NCI-H460 (cell line): ENCODE results near the gene JAG2. TPM values are rescaled to one million over a fixed set of nuclear protein-coding genes. Genes with fewer than 3 reads are reported as not detected.

Experiments
- DNase-seq: peaks from one replicate; pipeline ENCODE4 v3.0.0-alpha.2; 2016; ENCODE audit warnings: low read depth; ENCODE audit errors: extremely low read depth
- total RNA-seq: library from RNA; depleted of rRNA; stranded (reverse); fragments of >200 nt; shearing (Covaris generic); gene quantifications from 2 replicates; pipeline ENCODE4 v1.2.3, GENCODE V29; 2014

Gene JAG2
- total RNA-seq, 1 experiment from 2014 or later = 5.9 TPM

- no peak for DNase-seq
These were observed 16.4 kb upstream of the JAG2 start for GRCh38 chr14:105185001-105185400.

GRCh38 chr14:105184461-105184860, 15.9 kb upstream of the JAG2 start:
- no peak for DNase-seq

DNA sequence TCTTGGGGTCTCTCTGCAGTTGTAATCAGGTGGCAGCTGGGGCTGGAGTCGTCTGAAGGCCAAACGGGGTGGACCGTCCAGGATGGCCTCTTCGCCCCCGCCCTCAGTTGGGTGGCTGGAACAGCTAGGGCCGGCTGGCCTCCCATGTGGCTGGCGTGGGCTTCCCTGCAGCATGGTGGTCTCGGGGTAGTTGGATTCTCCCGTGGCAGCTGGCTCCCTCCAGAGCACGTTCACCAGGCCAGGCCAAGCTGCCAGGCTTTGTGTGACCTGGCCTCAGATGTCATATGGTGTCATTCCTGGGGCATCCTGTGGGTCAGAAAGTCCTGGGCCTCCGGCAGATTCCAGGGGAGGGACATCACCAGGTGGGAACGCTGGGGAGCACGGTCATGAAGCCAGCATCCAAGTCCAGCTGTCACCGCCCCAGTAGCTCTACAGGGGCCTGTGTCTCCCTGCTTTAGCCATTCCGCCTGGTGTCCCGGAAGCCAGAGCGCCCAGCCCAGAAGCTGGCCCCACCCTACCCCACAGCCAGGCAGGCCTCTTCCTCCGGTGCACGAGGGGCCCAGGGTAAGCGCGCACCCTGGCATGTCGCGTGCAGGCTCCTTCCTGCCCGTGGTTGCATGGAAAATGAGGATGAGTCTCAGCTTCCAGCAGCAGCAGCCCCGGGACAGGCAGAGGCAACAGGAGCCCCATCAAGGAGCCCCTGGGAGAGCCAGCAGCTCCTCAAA, 13.9 kb upstream of the JAG2 start:
- no peak for DNase-seq

DNA sequence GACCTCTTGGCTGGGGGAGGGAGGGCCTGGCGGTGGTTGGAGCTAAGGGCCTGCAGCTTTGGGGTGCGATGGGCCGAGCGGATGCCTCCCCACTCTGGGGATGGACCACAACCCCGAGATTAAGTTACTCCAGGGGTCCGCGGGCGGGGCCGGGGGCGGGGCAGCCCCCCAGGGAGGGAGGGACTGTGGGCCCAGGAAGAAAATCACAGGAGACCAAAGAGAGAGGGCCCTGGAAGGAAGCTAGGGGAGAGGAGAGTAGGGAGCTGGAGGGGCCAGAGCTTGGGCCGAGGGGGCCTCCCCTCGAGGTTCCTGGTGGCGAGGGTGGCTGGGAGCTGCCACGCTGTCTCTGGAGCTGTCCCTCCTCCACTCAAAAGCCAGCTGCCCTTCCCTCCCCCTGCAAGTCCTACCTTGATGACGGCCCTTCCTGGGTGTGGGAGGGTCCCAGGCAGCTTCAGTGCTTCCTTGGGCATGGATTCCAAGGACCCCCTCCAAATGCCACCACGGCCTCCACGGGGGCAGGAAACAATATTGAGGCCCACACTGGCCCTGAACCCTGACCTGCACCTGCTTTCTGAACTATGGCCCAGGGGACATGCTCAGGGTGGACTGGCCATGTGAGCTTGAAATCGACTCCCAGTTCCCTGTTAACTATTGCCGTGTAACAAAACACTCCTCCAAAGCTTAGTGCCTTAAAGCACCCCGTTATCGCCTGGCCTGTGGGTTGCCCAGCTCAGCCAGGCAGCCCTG, 13.1 kb upstream of the JAG2 start:
- no peak for DNase-seq

DNA sequence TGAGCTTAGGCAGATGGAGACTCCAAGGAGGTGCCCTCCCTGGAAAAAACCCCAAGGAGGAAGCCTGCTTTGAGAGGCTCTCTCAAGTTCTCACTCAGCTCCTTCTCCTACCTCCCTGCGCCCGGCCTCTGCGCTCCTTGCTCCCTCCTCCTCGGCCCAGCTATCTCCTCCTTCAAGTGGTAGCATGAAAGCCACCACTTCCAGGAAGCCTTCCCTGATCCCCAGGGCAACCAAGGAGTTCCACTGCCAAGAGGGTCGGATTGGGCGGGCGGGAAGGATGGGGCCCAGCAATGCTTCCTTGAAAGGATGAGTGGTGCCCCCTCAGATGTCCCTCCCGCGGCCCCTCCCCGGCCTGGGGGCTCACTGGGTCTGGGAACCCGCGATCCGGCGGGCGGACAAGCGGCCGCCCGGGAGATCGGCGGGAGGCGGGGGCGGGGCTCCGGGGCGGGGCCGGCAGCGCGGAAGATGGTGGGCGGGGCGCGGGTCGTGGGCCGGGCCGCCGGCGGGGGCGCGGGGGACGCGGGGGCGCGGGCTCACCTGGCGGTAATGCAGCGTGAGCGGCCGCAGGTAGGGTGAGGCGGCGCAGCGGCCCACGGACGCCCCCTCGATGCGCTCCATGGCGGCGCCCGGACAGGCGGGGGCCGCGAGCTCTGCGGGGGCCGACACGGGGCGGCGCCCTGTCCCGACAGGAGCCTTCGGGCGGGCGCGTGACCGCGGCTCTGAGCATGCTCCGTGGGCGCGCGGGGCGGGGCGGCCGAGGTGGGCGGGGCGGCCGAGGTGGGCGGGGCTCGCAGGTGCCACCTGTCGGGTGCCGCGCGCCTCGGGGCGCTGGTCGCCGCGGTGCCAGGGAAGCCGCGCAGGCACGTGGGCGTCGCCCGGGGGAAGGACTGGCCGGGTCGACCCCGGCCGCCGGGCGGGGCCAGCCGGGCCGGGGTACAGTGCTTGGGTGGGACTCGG, 12.3 kb upstream of the JAG2 start, which contains the start of gene NUDT14:
NUDT14 (minus strand) TSS at position 721 of the 957 bp plus-strand sequence; CDS start at position 618, 103 bp downstream.
- peak; percentile 62 for DNase-seq

- no peak for DNase-seq
These were observed 10.6 kb upstream of the JAG2 start for GRCh38 chr14:105179191-105179590.

GRCh38 chr14:105178868-105179140, 10.2 kb upstream of the JAG2 start:
- no peak for DNase-seq

- DNase-seq = no peak
These were observed 9.7 kb upstream of the JAG2 start for GRCh38 chr14:105178069-105178867.

DNA sequence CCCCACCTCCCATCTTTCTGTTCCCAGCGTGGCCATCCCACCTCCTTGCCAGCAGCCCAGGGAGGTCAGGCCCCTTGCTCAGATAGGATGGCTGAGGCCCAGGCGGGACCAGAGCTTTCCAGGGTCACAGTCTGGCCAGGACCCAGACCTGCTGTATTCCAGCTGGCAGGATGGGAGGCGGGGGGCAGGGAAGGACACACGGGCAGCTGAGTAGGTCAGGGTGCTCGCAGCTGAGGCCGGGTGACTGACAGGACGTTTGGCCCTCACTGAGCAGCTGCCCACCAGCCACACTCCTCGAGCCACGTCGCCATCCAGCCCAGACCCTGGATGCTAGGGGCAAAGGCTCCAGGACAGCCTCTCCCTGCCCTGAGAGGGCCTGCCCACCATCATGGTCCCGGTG, 8.5 kb upstream of the JAG2 start:
- DNase-seq = no peak

DNA sequence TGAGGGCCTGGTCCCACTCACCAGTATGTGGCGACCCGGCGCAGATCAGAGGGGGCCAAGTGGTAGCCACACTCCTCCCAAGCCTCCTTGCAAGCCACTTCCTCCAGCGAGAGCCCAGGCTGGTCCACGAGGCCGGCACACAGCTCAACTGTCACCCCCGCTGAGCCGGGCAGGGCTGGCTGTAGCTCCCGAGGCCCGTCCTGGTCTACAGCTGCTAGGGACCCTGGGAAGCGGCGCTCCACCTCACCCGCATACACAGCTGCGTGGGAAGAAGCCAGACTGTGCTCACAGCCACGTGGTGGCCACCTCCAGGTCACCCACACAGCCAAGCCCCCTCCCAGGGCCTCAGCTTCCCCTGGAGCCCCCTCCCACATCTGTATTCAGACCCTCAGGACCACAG, 7.9 kb upstream of the JAG2 start:
- no peak for DNase-seq

- DNase-seq = no peak
These were observed 5.6 kb upstream of the JAG2 start for GRCh38 chr14:105173901-105174894.

- DNase-seq = no peak
These were observed 4.6 kb upstream of the JAG2 start for GRCh38 chr14:105173145-105173544.

- no peak for DNase-seq
These were observed 3.9 kb upstream of the JAG2 start for GRCh38 chr14:105172476-105172875.

- DNase-seq = no peak
These were observed 2.6 kb upstream of the JAG2 start for GRCh38 chr14:105171004-105171673.

- DNase-seq = no peak
These were observed 1.4 kb upstream of the JAG2 start for GRCh38 chr14:105169776-105170655.

DNA sequence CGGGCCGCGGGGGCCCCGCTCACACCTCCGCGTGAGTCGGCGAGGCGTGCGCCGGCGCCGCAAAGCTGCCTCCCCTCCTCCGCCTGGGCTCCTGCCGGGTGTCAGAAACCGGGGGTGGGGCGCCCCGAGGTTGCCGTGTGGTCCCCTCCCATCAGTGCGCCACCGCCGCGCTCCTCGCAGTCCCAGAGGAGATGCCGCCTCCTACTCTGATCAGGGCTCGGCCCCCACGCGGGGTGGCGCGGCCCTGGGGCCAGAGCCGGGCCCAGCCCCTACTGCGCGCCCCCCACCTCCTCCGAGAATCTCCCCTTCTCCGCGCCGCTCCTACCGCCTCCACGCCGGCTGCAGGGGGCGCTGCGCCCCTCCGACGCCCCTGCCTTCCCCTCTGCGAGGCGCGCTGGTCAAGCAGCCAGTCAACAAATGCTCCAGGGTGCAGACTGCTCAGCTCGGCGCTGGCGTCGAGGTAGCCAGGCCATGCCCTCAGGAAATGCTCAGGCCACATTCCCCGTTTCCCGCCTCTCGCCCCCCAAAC, 467 bp upstream of the JAG2 start:
- DNase-seq = no peak

- no peak for DNase-seq
These were observed 519 bp downstream of the JAG2 start for GRCh38 chr14:105168093-105168420.
